ENCODE measurements around the gene ITGB2. TPM values are rescaled to one million over a fixed set of nuclear protein-coding genes. Genes with fewer than 3 reads are reported as not detected.

ITGB2 gene
- total RNA-seq, 1 experiment from 2014 or later, result 1.5 TPM

DNA sequence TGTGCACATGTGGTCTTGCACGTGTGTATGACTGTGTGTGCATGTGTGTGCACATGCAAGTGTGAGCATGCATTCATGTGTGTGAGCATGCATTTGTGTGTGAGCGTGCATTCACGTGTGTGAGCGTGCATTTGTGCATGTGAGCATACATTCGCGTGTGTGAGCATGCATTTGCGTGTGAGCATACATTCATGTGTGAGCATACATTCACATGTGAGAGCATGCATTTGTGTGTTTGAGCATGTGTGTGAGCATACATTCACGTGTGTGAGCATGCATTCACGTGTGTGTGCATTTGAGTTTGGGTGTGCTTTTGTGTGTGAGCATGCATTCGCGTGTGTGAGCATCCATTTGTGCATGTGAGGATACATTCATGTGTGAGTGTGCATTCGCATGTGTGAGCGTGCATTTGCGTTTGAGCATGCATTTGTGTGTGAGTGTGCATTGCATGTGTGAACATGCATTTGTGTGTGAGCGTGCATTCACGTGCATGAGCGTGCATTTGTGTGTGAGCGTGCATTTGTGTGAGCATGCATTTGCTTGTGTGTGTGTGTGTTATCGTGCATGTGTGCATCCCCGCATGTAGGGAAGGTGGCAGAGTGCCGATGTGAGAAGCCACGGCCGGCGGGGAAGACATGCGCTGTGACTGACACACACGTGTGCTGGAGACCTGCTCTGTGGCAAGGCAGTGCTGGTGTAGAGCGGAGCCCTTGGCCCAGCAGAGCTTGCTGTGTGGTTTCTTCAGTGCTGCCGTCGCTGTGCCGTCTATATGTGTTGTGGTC is 18.2 kb downstream of the ITGB2 start:
- no peak overlapping the region for H3K4me2 ChIP-seq (ENCODE audit: low read length)
- CTCF ChIA-PET, result no interaction called here
- H3K79me2 ChIP-seq (ENCODE audit: insufficient read depth, low read length), result no peaks in the 10 kb centered on the region
- DNase-seq (ENCODE audit: low read depth, low spot score) (no peak), ATAC-seq (no peak)
- H3K27me3 ChIP-seq (ENCODE audit: insufficient read depth, low read length), result peaks cover 8% of the 10 kb centered on the region; the same call in 1 of the 2 replicates
- no peaks in the 10 kb centered on the region; a peak in 1 of 4 replicates for H3K4me1 ChIP-seq (ENCODE audit: control insufficient read depth in 1 of 2, insufficient read depth in 2 of 2, low read length in 2 of 2)
- no peaks in the 10 kb centered on the region for H4K20me1 ChIP-seq (ENCODE audit: insufficient read depth)
- TF ChIP-seq POLR2A (IDR thresholded peaks at IDR 0.05; ENCODE audit: borderline replicate concordance, extremely low read depth, insufficient read depth, insufficient read length) (no peak), YY1 (IDR thresholded peaks at IDR 0.05; ENCODE audit: extremely low read depth, insufficient replicate concordance, low read depth, low read length) (no peak), POLR2AphosphoS5 (IDR thresholded peaks at IDR 0.05; ENCODE audit: low read depth, low read length) (no peak), ELF1 (IDR thresholded peaks at IDR 0.05; ENCODE audit: borderline replicate concordance, low read depth) (no peak), FOSL1 (IDR thresholded peaks at IDR 0.05; ENCODE audit: low read depth) (no peak), SP1 (IDR thresholded peaks at IDR 0.05; ENCODE audit: low read depth) (no peak), SIN3A (IDR thresholded peaks at IDR 0.05; ENCODE audit: low read depth) (no peak), EGR1 (IDR thresholded peaks at IDR 0.05; ENCODE audit: low read depth) (no peak), CBX3 (IDR thresholded peaks at IDR 0.05; ENCODE audit: low read depth) (no peak)
- TF ChIP-seq, protein P1, sequence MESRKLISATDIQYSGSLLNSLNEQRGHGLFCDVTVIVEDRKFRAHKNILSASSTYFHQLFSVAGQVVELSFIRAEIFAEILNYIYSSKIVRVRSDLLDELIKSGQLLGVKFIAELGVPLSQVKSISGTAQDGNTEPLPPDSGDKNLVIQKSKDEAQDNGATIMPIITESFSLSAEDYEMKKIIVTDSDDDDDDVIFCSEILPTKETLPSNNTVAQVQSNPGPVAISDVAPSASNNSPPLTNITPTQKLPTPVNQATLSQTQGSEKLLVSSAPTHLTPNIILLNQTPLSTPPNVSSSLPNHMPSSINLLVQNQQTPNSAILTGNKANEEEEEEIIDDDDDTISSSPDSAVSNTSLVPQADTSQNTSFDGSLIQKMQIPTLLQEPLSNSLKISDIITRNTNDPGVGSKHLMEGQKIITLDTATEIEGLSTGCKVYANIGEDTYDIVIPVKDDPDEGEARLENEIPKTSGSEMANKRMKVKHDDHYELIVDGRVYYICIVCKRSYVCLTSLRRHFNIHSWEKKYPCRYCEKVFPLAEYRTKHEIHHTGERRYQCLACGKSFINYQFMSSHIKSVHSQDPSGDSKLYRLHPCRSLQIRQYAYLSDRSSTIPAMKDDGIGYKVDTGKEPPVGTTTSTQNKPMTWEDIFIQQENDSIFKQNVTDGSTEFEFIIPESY (IDR thresholded peaks at IDR 0.05; ENCODE audit: extremely low read depth, insufficient replicate concordance, low read length), result no peak
- TF ChIP-seq, protein P2, sequence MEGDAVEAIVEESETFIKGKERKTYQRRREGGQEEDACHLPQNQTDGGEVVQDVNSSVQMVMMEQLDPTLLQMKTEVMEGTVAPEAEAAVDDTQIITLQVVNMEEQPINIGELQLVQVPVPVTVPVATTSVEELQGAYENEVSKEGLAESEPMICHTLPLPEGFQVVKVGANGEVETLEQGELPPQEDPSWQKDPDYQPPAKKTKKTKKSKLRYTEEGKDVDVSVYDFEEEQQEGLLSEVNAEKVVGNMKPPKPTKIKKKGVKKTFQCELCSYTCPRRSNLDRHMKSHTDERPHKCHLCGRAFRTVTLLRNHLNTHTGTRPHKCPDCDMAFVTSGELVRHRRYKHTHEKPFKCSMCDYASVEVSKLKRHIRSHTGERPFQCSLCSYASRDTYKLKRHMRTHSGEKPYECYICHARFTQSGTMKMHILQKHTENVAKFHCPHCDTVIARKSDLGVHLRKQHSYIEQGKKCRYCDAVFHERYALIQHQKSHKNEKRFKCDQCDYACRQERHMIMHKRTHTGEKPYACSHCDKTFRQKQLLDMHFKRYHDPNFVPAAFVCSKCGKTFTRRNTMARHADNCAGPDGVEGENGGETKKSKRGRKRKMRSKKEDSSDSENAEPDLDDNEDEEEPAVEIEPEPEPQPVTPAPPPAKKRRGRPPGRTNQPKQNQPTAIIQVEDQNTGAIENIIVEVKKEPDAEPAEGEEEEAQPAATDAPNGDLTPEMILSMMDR (IDR thresholded peaks at IDR 0.05 in 2 of 3, conservative IDR thresholded peaks at IDR 0.05 in 1 of 3; ENCODE audit: borderline replicate concordance in 1 of 3, insufficient read depth in 1 of 3, low read depth in 2 of 3, low read length in 2 of 3), result no peak
- RAD21 ChIA-PET (ENCODE audit: low non-redundant PET in 1 of 2, low total read pairs in 2 of 2, uncharacterized antibody in 2 of 2, unreplicated experiment in 2 of 2), result no interaction called here
- no peak overlapping the region for H2AFZ ChIP-seq (ENCODE audit: low read depth, low read length, poor library complexity, severe bottlenecking)
- H3K4me3 ChIP-seq (replicated peaks in 1 of 2; ENCODE audit: low read depth in 1 of 2, low read length in 2 of 2), result no peak overlapping the region
- H3K27ac ChIP-seq (ENCODE audit: low read depth, low read length), result no peak overlapping the region
- peaks cover 0 to 4% of the 10 kb centered on the region in 2 experiments; a peak in 1 of 4 replicates for H3K9me3 ChIP-seq (ENCODE audit: control insufficient read depth in 1 of 2, insufficient read depth in 1 of 2, low read depth in 1 of 2, low read length in 2 of 2)
- no peak overlapping the region for H3K9ac ChIP-seq (ENCODE audit: low read length)
- BruUV-seq (replicated peaks), result no TSS peak
- intact Hi-C loops (cut with micrococcal nuclease), result no loop called here
- no peaks in the 10 kb centered on the region for H3K9me2 ChIP-seq (ENCODE audit: insufficient read depth)
- POLR2A ChIA-PET, result no interaction called here
- H3K36me3 ChIP-seq (ENCODE audit: control insufficient read depth in 1 of 2, insufficient read depth in 2 of 2, low read length in 2 of 2), result no peaks in the 10 kb centered on the region
